HG03565 (cell line): ENCODE data around the gene GMPR.
"Not testable (repeated sequence)": the region's sequence is repeated elsewhere in the genome, so short reads cannot be mapped to it uniquely, and the experiment has no call there.

ENCODE experiments used
- ATAC-seq: cut with Tn5 transposase; IDR thresholded peaks from one replicate; pipeline ENCODE4 v1.9.1; 2021; ENCODE audit warnings: mild to moderate bottlenecking, moderate library complexity; ENCODE audit not compliant: unreplicated experiment

Gene GMPR

GRCh38 chr6:16225062-16225731 is 13.2 kb upstream of the GMPR start:
- ATAC-seq = not testable (repeated sequence)

GRCh38 chr6:16226117-16227047 is 12.0 kb upstream of the GMPR start:
- ATAC-seq = not testable (repeated sequence)

- no peak for ATAC-seq
These were observed 11.3 kb upstream of the GMPR start for GRCh38 chr6:16227048-16227562.

- ATAC-seq = no peak
These were observed 10.8 kb upstream of the GMPR start for GRCh38 chr6:16227605-16228004.

- ATAC-seq = no peak
These were observed 10.3 kb upstream of the GMPR start for GRCh38 chr6:16228043-16228442.

- ATAC-seq = no peak
These were observed 9.4 kb upstream of the GMPR start for GRCh38 chr6:16228709-16229665.

- no peak for ATAC-seq
These were observed 8.7 kb upstream of the GMPR start for GRCh38 chr6:16229700-16230099.

GRCh38 chr6:16230953-16231352 is 7.4 kb upstream of the GMPR start:
- ATAC-seq = no peak

GRCh38 chr6:16232086-16232485 is 6.3 kb upstream of the GMPR start:
- no peak for ATAC-seq

- ATAC-seq = no peak
These were observed 2.3 kb upstream of the GMPR start for GRCh38 chr6:16236009-16236501.

GRCh38 chr6:16236631-16237199 is 1.7 kb upstream of the GMPR start:
- no peak for ATAC-seq

- ATAC-seq = no peak
These were observed 1.1 kb upstream of the GMPR start for GRCh38 chr6:16237242-16237641.

- ATAC-seq = no peak
These were observed 793 bp downstream of the GMPR start for GRCh38 chr6:16238963-16239797.

- ATAC-seq = no peak
These were observed 1.4 kb downstream of the GMPR start for GRCh38 chr6:16239798-16240123.

GRCh38 chr6:16240589-16241320 is 2.4 kb downstream of the GMPR start:
- no peak for ATAC-seq

GRCh38 chr6:16241321-16241689 is 2.9 kb downstream of the GMPR start:
- no peak for ATAC-seq

- no peak for ATAC-seq
These were observed 4.7 kb downstream of the GMPR start for GRCh38 chr6:16243055-16243454.

GRCh38 chr6:16243664-16244063 is 5.3 kb downstream of the GMPR start:
- ATAC-seq = no peak

GRCh38 chr6:16244446-16244845 is 6.1 kb downstream of the GMPR start:
- ATAC-seq = no peak
